H1 (cell line): Measurements from ENCODE around the gene CACNA2D1. TPM values are rescaled to one million over a fixed set of nuclear protein-coding genes. Genes with fewer than 3 reads are reported as not detected.

Experiments
- CTCF ChIA-PET: fragments of 300-600 bp; sonication (Branson Sonifier 250); formaldehyde crosslinking; loops from one replicate; lab custom pipeline; 2021; ENCODE audit not compliant: partially characterized antibody; lab: Charles Lee
- POLR2A ChIA-PET: fragments of 300-600 bp; sonication (Branson Sonifier 250); formaldehyde crosslinking; loops from one replicate; lab custom pipeline; 2021; ENCODE audit warnings: inconsistent platforms; ENCODE audit not compliant: partially characterized antibody; lab: Charles Lee
- DNase-seq, 2 experiments: peaks; one replicate each; pipeline versions ENCODE4 v3.0.0 to v3.0.0-alpha.2; 2010 to 2022; ENCODE audit warnings: low spot score in 2 of 2, low read depth in 1 of 2, mixed read lengths in 1 of 2
- FAIRE-seq: peaks from 2 replicates; lab custom pipeline; 2011; peaks lifted over from hg19 to GRCh38; lab: Jason Lieb, UNC
- H2AFZ ChIP-seq: 2 replicates; pipeline ENCODE4 v1.8.1; 2012; ENCODE audit warnings: low read length, inconsistent platforms
- H2AK5ac ChIP-seq: 2 replicates; pipeline ENCODE4 v1.6.1; 2013; ENCODE audit warnings: low read depth, low read length
- H2BK120ac ChIP-seq: replicated peaks from 2 replicates; pipeline ENCODE3; 2013; ENCODE audit warnings: low read depth, low read length, inconsistent platforms
- H2BK12ac ChIP-seq: 2 replicates; pipeline ENCODE4 v1.6.1; 2013; ENCODE audit warnings: low read depth, low read length
- H2BK15ac ChIP-seq: 2 replicates; pipeline ENCODE4 v1.6.1; 2013; ENCODE audit warnings: low read length
- H2BK20ac ChIP-seq: 2 replicates; pipeline ENCODE4 v1.6.1; 2013; ENCODE audit warnings: low read length
- H2BK5ac ChIP-seq: 2 replicates; pipeline ENCODE4 v1.6.1; 2013; ENCODE audit warnings: low read depth, low read length
- H3K14ac ChIP-seq: 2 replicates; pipeline ENCODE4 v1.6.1; 2013; ENCODE audit warnings: inconsistent platforms; ENCODE audit not compliant: insufficient read length
- H3K18ac ChIP-seq: 2 replicates; pipeline ENCODE4 v1.6.1; 2013; ENCODE audit warnings: low read length; ENCODE audit errors: extremely low read depth
- H3K23ac ChIP-seq: 2 replicates; pipeline ENCODE4 v1.6.1; 2013; ENCODE audit warnings: inconsistent platforms; ENCODE audit not compliant: insufficient read length
- H3K23me2 ChIP-seq: 2 replicates; pipeline ENCODE4 v1.6.1; 2013; ENCODE audit warnings: low read depth, low read length
- H3K27ac ChIP-seq: 2 replicates; pipeline ENCODE4 v1.6.1; 2011; ENCODE audit warnings: low read depth, low read length, inconsistent platforms
- H3K27me3 ChIP-seq, 4 experiments: replicated peaks in 1 of 4; 1 replicate in 1 of 4; 2 replicates in 3 of 4; pipeline versions ENCODE4 v1.6.1 to v1.8.1; 2011 to 2013; ENCODE audit warnings: low read length in 3 of 4, mild to moderate bottlenecking in 3 of 4, inconsistent platforms in 2 of 4, mixed read lengths in 2 of 4, moderate library complexity in 1 of 4; ENCODE audit not compliant: control insufficient read depth in 3 of 4, insufficient read depth in 3 of 4; ENCODE audit errors: extremely low read depth in 1 of 4
- H3K36me3 ChIP-seq, 4 experiments: 2 replicates each; pipeline versions ENCODE4 v1.6.1 to v1.8.1; 2011 to 2013; ENCODE audit warnings: mild to moderate bottlenecking in 4 of 4, low read length in 3 of 4, moderate library complexity in 2 of 4, control low read depth in 1 of 4, inconsistent platforms in 1 of 4; ENCODE audit not compliant: insufficient read depth in 4 of 4, control insufficient read depth in 2 of 4
- H3K4ac ChIP-seq: replicated peaks from 2 replicates; pipeline ENCODE3; 2013; ENCODE audit warnings: low read length, low read depth, mixed read lengths, inconsistent platforms; ENCODE audit not compliant: insufficient read length
- H3K4me1 ChIP-seq, 4 experiments: replicated peaks in 1 of 4; 1 replicate in 1 of 4; 2 replicates in 3 of 4; pipeline versions ENCODE4 v1.6.1 to v1.8.1; 2011 to 2013; ENCODE audit warnings: low read length in 3 of 4, inconsistent platforms in 2 of 4, mixed read lengths in 1 of 4; ENCODE audit not compliant: insufficient read depth in 4 of 4, control insufficient read depth in 3 of 4
- H3K4me2 ChIP-seq, 2 experiments: 2 replicates each; pipeline versions ENCODE4 v1.6.1 to v1.8.1; 2011 to 2013; ENCODE audit warnings: low read depth in 2 of 2, low read length in 2 of 2, control low read depth in 1 of 2, inconsistent platforms in 1 of 2, mild to moderate bottlenecking in 1 of 2; ENCODE audit not compliant: insufficient read depth in 1 of 2
- H3K4me3 ChIP-seq, 4 experiments: fragments of 200-600, 300-600 bp in 1 of 4; sonication (generic), shearing (Covaris generic), sonication (Bioruptor Twin) in 1 of 4; 2 replicates each; pipeline versions ENCODE4 v1.5.1 to v1.8.1; 2011 to 2016; ENCODE audit warnings: low read length in 4 of 4, low read depth in 3 of 4, control low read depth in 2 of 4, inconsistent platforms in 2 of 4, mild to moderate bottlenecking in 2 of 4, mixed read lengths in 1 of 4, moderate library complexity in 1 of 4; ENCODE audit not compliant: insufficient read depth in 2 of 4; ENCODE audit errors: extremely low read depth in 1 of 4
- H3K56ac ChIP-seq: replicated peaks from 2 replicates; pipeline ENCODE3; 2013; ENCODE audit warnings: low read depth, mild to moderate bottlenecking, mixed read lengths, low read length, inconsistent platforms; ENCODE audit not compliant: insufficient read length
- H3K79me1 ChIP-seq: 2 replicates; pipeline ENCODE4 v1.6.1; 2013; ENCODE audit warnings: low read depth, low read length, control low read depth
- H3K79me2 ChIP-seq, 2 experiments: 2 replicates each; pipeline versions ENCODE4 v1.6.1 to v1.8.1; 2012 to 2013; ENCODE audit warnings: low read length in 2 of 2, mild to moderate bottlenecking in 2 of 2, inconsistent platforms in 1 of 2; ENCODE audit not compliant: insufficient read depth in 2 of 2, control insufficient read depth in 1 of 2
- H3K9ac ChIP-seq, 4 experiments: replicated peaks in 1 of 4; 1 replicate in 1 of 4; 2 replicates in 3 of 4; pipeline versions ENCODE4 v1.6.1 to v1.8.1; 2011 to 2013; ENCODE audit warnings: low read depth in 3 of 4, low read length in 3 of 4, control low read depth in 2 of 4, mild to moderate bottlenecking in 2 of 4, moderate library complexity in 2 of 4, inconsistent platforms in 1 of 4; ENCODE audit errors: extremely low read depth in 1 of 4
- H3K9me3 ChIP-seq, 2 experiments: 2 replicates each; pipeline versions ENCODE4 v1.6.1 to v1.8.1; 2012 to 2013; ENCODE audit warnings: mild to moderate bottlenecking in 2 of 2, moderate library complexity in 2 of 2, control low read depth in 1 of 2, inconsistent platforms in 1 of 2, low read depth in 1 of 2, low read length in 1 of 2, mixed read lengths in 1 of 2; ENCODE audit not compliant: insufficient read depth in 2 of 2
- H4K20me1 ChIP-seq, 2 experiments: replicated peaks in 1 of 2; 2 replicates each; pipeline versions ENCODE3 to v1.8.1; 2011 to 2013; ENCODE audit warnings: inconsistent platforms in 2 of 2, low read length in 2 of 2, mild to moderate bottlenecking in 1 of 2; ENCODE audit not compliant: insufficient read depth in 2 of 2, control insufficient read depth in 1 of 2
- H4K5ac ChIP-seq: 2 replicates; pipeline ENCODE4 v1.6.1; 2013; ENCODE audit warnings: low read length, low read depth, mixed read lengths, inconsistent platforms; ENCODE audit not compliant: insufficient read length
- H4K8ac ChIP-seq: 2 replicates; pipeline ENCODE4 v1.8.0; 2013; ENCODE audit warnings: mild to moderate bottlenecking, moderate library complexity, low read length, inconsistent platforms; ENCODE audit not compliant: insufficient read depth; ENCODE audit errors: extremely low read depth
- H4K91ac ChIP-seq: replicated peaks from 2 replicates; pipeline ENCODE3; 2013; ENCODE audit warnings: low read length, mixed read lengths, inconsistent platforms; ENCODE audit not compliant: insufficient read length
- ASH2L ChIP-seq: fragments of 200-600, 300-600 bp; sonication (generic); IDR thresholded peaks from one replicate; pipeline ENCODE4 v1.7.1; 2017; ENCODE audit warnings: low read length
- CBX5 ChIP-seq: fragments of 300-800, 300-1000 bp; sonication (generic); IDR thresholded peaks from 2 replicates; pipeline ENCODE4 v1.7.1; 2016; ENCODE audit warnings: antibody characterized with exemption, low read length, low read depth
- CHD1 ChIP-seq: IDR thresholded peaks from 2 replicates; pipeline ENCODE4 v1.6.1; 2012; ENCODE audit warnings: low read depth, low read length, improper control_type of control experiment
- EP300 ChIP-seq, 2 experiments: IDR thresholded peaks; 1 replicate in 1 of 2; 2 replicates in 1 of 2; pipeline ENCODE4 v1.6.1; 2011 to 2012; ENCODE audit warnings: low read depth in 2 of 2, low read length in 2 of 2, mild to moderate bottlenecking in 2 of 2, borderline replicate concordance in 1 of 2, inconsistent platforms in 1 of 2, moderate library complexity in 1 of 2
- POLR2A ChIP-seq, 2 experiments: IDR thresholded peaks; 1 replicate in 1 of 2; 2 replicates in 1 of 2; pipeline ENCODE4 v1.6.1; 2011; ENCODE audit warnings: low read depth in 2 of 2, low read length in 2 of 2, mild to moderate bottlenecking in 2 of 2; ENCODE audit errors: control extremely low read depth in 1 of 2
- POLR2AphosphoS5 ChIP-seq: IDR thresholded peaks from 2 replicates; pipeline ENCODE4 v1.6.1; 2011; ENCODE audit warnings: low read depth, low read length
- RNF2 ChIP-seq: fragments of 200-900, 300-1000 bp; sonication (generic); IDR thresholded peaks from 2 replicates; pipeline ENCODE4 v1.7.1; 2016; ENCODE audit warnings: borderline replicate concordance, low read depth, mild to moderate bottlenecking, antibody characterized with exemption, low read length; ENCODE audit not compliant: poor library complexity, severe bottlenecking; ENCODE audit errors: missing control alignments
- SP4 ChIP-seq: IDR thresholded peaks from 2 replicates; pipeline ENCODE4 v1.6.1; 2012; ENCODE audit warnings: low read length, inconsistent platforms
- SUZ12 ChIP-seq: fragments of 200-600 bp; sonication (generic); IDR thresholded peaks from 2 replicates; pipeline ENCODE4 v1.6.1; 2012; ENCODE audit warnings: mild to moderate bottlenecking, inconsistent platforms, low read length, moderate library complexity, mixed read lengths
- WGBS, 2 experiments: shearing (Covaris generic) in 1 of 2; methylation state at CpG; one replicate each; pipeline versions ENCODE4 v1.1.6 to v1.1.7; 2013 to 2015; ENCODE audit warnings: low lambda C conversion rate in 2 of 2, mixed read lengths in 2 of 2, inconsistent platforms in 1 of 2, low coverage in 1 of 2, missing lambda C conversion rate in 1 of 2; ENCODE audit not compliant: insufficient replicate concordance in 2 of 2, insufficient coverage in 1 of 2, insufficient read length in 1 of 2; ENCODE audit errors: extremely low coverage in 1 of 2, missing lambda C conversion rate in 1 of 2; 5-methylcytosine and 5-hydroxymethylcytosine counted together
- long read RNA-seq, 2 experiments: library from RNA in 1 of 2; library from capped mRNA in 1 of 2; stranded (forward); transcript quantifications; one replicate each; pipeline ENCODE4 v2.0.0, GENCODE V29; 2021; ENCODE audit warnings: inconsistent platforms in 1 of 2
- polyA minus RNA-seq, 3 experiments: library from RNA; depleted of rRNA, polyadenylated mRNA; stranded (reverse); fragments of >200 nt; gene quantifications; 1 replicate in 2 of 3; 2 replicates in 1 of 3; pipeline ENCODE4 v1.2.3, GENCODE V29; 2011
- polyA plus RNA-seq, 7 experiments: library from polyadenylated mRNA; depleted of rRNA in 3 of 7; stranded (reverse) in 5 of 7; unstranded in 2 of 7; fragments of >200 nt in 5 of 7; fragments of 200-250 nt in 2 of 7; gene quantifications; 1 replicate in 5 of 7; 2 replicates in 1 of 7; 4 replicates in 1 of 7; pipeline versions ENCODE4 v1.2.1 to v1.2.3, GENCODE V29; 2011 to 2013; ENCODE audit warnings: missing spikeins in 2 of 7, mixed read lengths in 2 of 7
- total RNA-seq: library from RNA; stranded (reverse); fragmentation: NEBNext Ultra II Directional; extraction: Animal tissue kit (Norgen Biotek cat#: 25700); gene quantifications from 2 replicates; pipeline ENCODE4 v1.2.1, GENCODE V29; 2021

CACNA2D1 gene
- total RNA-seq (25.0 and 27.3 TPM in 2 replicates), polyA plus RNA-seq (2011; rRNA removed) (2.9 and 4.3 TPM in 2 replicates), polyA minus RNA-seq (2011; rRNA and poly(A)+ RNA removed) (32.1 and 46.5 TPM in 2 replicates)
- polyA plus RNA-seq (2011; cell fraction: cytosol; rRNA removed), result 4.8 TPM
- 8.1 TPM for polyA plus RNA-seq (2011; cell fraction: nucleus; rRNA removed)
- polyA plus RNA-seq (2012, experiment 1 of 2), result 5.6 to 13.7 TPM (median 8.1 TPM) in 4 replicates
- 0.68 TPM for polyA plus RNA-seq (2012, experiment 2 of 2)
- 23.6 TPM for polyA plus RNA-seq (2013, experiment 1 of 2)
- 21.9 TPM for polyA plus RNA-seq (2013, experiment 2 of 2)
- 25.7 TPM for polyA minus RNA-seq (2011; cell fraction: cytosol; rRNA and poly(A)+ RNA removed)
- 106 TPM for polyA minus RNA-seq (2011; cell fraction: nucleus; rRNA and poly(A)+ RNA removed)
- long read RNA-seq, experiment 1, partial matches to known transcripts, result 2 of 8 reads
- long read RNA-seq, experiment 1, other reads (novel, unspliced or antisense), result 6 of 8 reads
- long read RNA-seq, experiment 2, partial matches to known transcripts, result 0 of 4 reads
- long read RNA-seq, experiment 2, other reads (novel, unspliced or antisense), result 4 of 4 reads

- H2BK20ac ChIP-seq, result peak within 1 kb of the TSS; percentile 23; the same call in 1 of the 2 replicates
- peak within 1 kb of the TSS; percentile 69 for H3K4ac ChIP-seq
- peak within 1 kb of the TSS; percentile 84 for H3K27ac ChIP-seq
- H4K8ac ChIP-seq, result peak within 1 kb of the TSS; percentile 97
- no peaks in the 10 kb centered on the region for H3K9me3 ChIP-seq
- peak within 1 kb of the TSS; percentile 86 for H3K18ac ChIP-seq
- H3K9ac ChIP-seq, result peak within 1 kb of the TSS; percentile 79 to 99 (median 87)
- H3K36me3 ChIP-seq, result no peaks in the 10 kb centered on the region
- FAIRE-seq (no peak), DNase-seq (peak in 1 of 2 experiments; percentile 79)
- peak within 1 kb of the TSS; percentile 98 for H2BK12ac ChIP-seq
- H3K4me1 ChIP-seq, result peaks cover 0 to 7% (median 5%) of the 10 kb centered on the region in 4 experiments; a peak in 4 of 7 replicates
- H2BK5ac ChIP-seq, result peak within 1 kb of the TSS; percentile 55; the same call in 1 of the 2 replicates
- peak within 1 kb of the TSS; percentile 69 for H4K91ac ChIP-seq
- H3K14ac ChIP-seq, result peak within 1 kb of the TSS; percentile 42
- peaks cover 15% of the 10 kb centered on the region for H3K23me2 ChIP-seq
- peak within 1 kb of the TSS; percentile 82 to 94 for H3K4me2 ChIP-seq
- H4K20me1 ChIP-seq, result no peaks in the 10 kb centered on the region
- 1% methylated on average over 51 of the region's 82 CpGs; no CpG with 5 or more reads in 1 of the 2 experiments for WGBS, 2 experiments
- H2AK5ac ChIP-seq, result no peak within 1 kb of the TSS; the same call in 1 of the 2 replicates
- no peaks in the 10 kb centered on the region for H3K27me3 ChIP-seq
- H4K5ac ChIP-seq, result peak within 1 kb of the TSS; percentile 93
- no peaks in the 10 kb centered on the region for H3K79me1 ChIP-seq
- H3K23ac ChIP-seq, result no peak within 1 kb of the TSS
- H3K79me2 ChIP-seq, result peaks cover 0 to 37% of the 10 kb centered on the region in 2 experiments; a peak in 3 of 4 replicates
- H3K4me3 ChIP-seq, result peak within 1 kb of the TSS; percentile 67 to 94 (median 85)
- 0 out of 2 replicates have a peak within 1 kb of the TSS, but pooled peaks have one; percentile 19 for H2BK15ac ChIP-seq
- CTCF ChIA-PET, result interaction anchor here (1.5 kb wide), 1 partner anchor 35 kb away, joined by 3 read pairs; no protein-coding TSS in a partner anchor
- peak within 1 kb of the TSS; percentile 68 for H2BK120ac ChIP-seq
- peak within 1 kb of the TSS; percentile 77 for H3K56ac ChIP-seq
- POLR2A ChIA-PET, result interaction anchor here (1.0 kb wide), 2 partner anchors 15 to 68 kb away, joined by 3 read pairs; no protein-coding TSS in a partner anchor
- H2AFZ ChIP-seq, result peak within 1 kb of the TSS; percentile 98
- TF ChIP-seq ASH2L (no peak), EP300 (IDR thresholded peaks at IDR 0.05; ENCODE audit: borderline replicate concordance in 1 of 2, low read depth in 2 of 2, low read length in 2 of 2) (no peak), POLR2A (IDR thresholded peaks at IDR 0.05; ENCODE audit: control extremely low read depth in 1 of 2, low read depth in 2 of 2, low read length in 2 of 2) (peak in 1 of 2 experiments; percentile 65; a peak in 1 of 3 replicates), SUZ12 (0 out of 2 replicates have a peak, but pooled peaks have one; percentile 21), RNF2 (no peak), POLR2AphosphoS5 (peak; percentile 61), SP4 (no peak), CHD1 (no peak), CBX5 (no peak)
Measured at GRCh38 chr7:82443547-82444219, at the start of gene CACNA2D1. Gene CACNA2D1 (minus strand): TSS chr7:82443777.
